GM12878 (cell line): ENCODE data around the gene PDZD7. TPM values are rescaled to one million over a fixed set of nuclear protein-coding genes. Genes with fewer than 3 reads are reported as not detected.

Experiments used
- ATAC-seq: fragments of 200-7000 bp; cut with Tn5 transposase; 3 replicates; pipeline ENCODE4 v1.9.1; 2020; ENCODE audit warnings: mild to moderate bottlenecking, moderate library complexity
- BruUV-seq: library from RNA; stranded (reverse); fragments of 400-500 nt; replicated peaks from 2 replicates; lab custom pipeline; 2021; lab: Mats Ljungman, UMichigan
- CTCF ChIA-PET: fragments of 300-600 bp; sonication (Branson Sonifier 250); formaldehyde crosslinking; extraction: SDS; loops from one replicate; lab custom pipeline; 2021; ENCODE audit warnings: inconsistent platforms; lab: Yijun Ruan, JAX
- POLR2A ChIA-PET: fragments of 350-600 bp; formaldehyde crosslinking; extraction: SDS; loops from one replicate; lab custom pipeline; 2021; ENCODE audit warnings: inconsistent platforms; lab: Charles Lee
- RAD21 ChIA-PET: fragments of 300-600 bp; sonication (Branson Sonifier 250); formaldehyde crosslinking; loops from one replicate; lab custom pipeline; 2023; ENCODE audit warnings: antibody characterized with exemption; ENCODE audit not compliant: unreplicated experiment; lab: Charles Lee
- SMC1A ChIA-PET: fragments of 300-600 bp; sonication (Branson Sonifier 250); formaldehyde crosslinking; loops from one replicate; lab custom pipeline; 2023; ENCODE audit not compliant: unreplicated experiment, uncharacterized antibody; lab: Charles Lee
- DNase-seq: peaks from one replicate; pipeline ENCODE4 v3.0.0-alpha.2; 2011; ENCODE audit warnings: low read depth, low spot score
- FAIRE-seq: peaks from 3 replicates; lab custom pipeline; 2011; peaks lifted over from hg19 to GRCh38; lab: Jason Lieb, UNC
- H2AFZ ChIP-seq: 2 replicates; pipeline ENCODE4 v1.6.0; 2011; ENCODE audit warnings: low read depth, low read length, control low read depth; ENCODE audit not compliant: control insufficient read depth
- H3K27ac ChIP-seq: 2 replicates; pipeline ENCODE4 v1.5.1; 2011; ENCODE audit warnings: control low read depth; ENCODE audit not compliant: control insufficient read depth, insufficient read depth
- H3K27me3 ChIP-seq, 2 experiments: replicated peaks in 1 of 2; 2 replicates each; pipeline versions ENCODE4 v1.6.0 to v1.6.1; 2011; ENCODE audit warnings: low read length in 1 of 2; ENCODE audit not compliant: control insufficient read depth in 2 of 2, insufficient read depth in 2 of 2
- H3K36me3 ChIP-seq, 2 experiments: 2 replicates each; pipeline ENCODE4 v1.5.1; 2011; ENCODE audit warnings: low read length in 1 of 2; ENCODE audit not compliant: control insufficient read depth in 2 of 2, insufficient read depth in 2 of 2
- H3K4me1 ChIP-seq: 2 replicates; pipeline ENCODE4 v1.6.1; 2011; ENCODE audit warnings: mild to moderate bottlenecking, low read length, moderate library complexity, mixed read lengths; ENCODE audit not compliant: control insufficient read depth, insufficient read depth
- H3K4me2 ChIP-seq: 2 replicates; pipeline ENCODE4 v1.6.0; 2011; ENCODE audit warnings: control low read depth; ENCODE audit not compliant: control insufficient read depth, insufficient read depth
- H3K4me3 ChIP-seq: fragments of 200-600 bp; sonication (generic); 2 replicates; pipeline ENCODE4 v1.5.1; 2016
- H3K79me2 ChIP-seq: 2 replicates; pipeline ENCODE4 v1.6.0; 2011; ENCODE audit warnings: low read length; ENCODE audit not compliant: control insufficient read depth, insufficient read depth
- H3K9ac ChIP-seq: 2 replicates; pipeline ENCODE4 v1.8.0; 2011; ENCODE audit warnings: low read length, control low read depth, mixed read lengths; ENCODE audit not compliant: control insufficient read depth, insufficient read depth
- H3K9me3 ChIP-seq: replicated peaks from 3 replicates; pipeline ENCODE4 v1.5.1; 2011; ENCODE audit warnings: mild to moderate bottlenecking, low read length; ENCODE audit not compliant: control insufficient read depth, insufficient read depth
- H4K20me1 ChIP-seq: 2 replicates; pipeline ENCODE4 v1.6.0; 2011; ENCODE audit not compliant: control insufficient read depth, insufficient read depth
- SMC3 ChIP-seq: IDR thresholded peaks from 2 replicates; pipeline ENCODE4 v1.6.1; 2011; ENCODE audit warnings: low read length, improper control_type of control experiment, borderline replicate concordance
- WGBS: methylation state at CpG from one replicate; pipeline ENCODE4 v1.1.6; 2016; ENCODE audit warnings: low lambda C conversion rate; ENCODE audit not compliant: insufficient replicate concordance, insufficient coverage; ENCODE audit errors: missing lambda C conversion rate; 5-methylcytosine and 5-hydroxymethylcytosine counted together
- in situ Hi-C: fragments of 300-500 bp; cut with MboI; formaldehyde crosslinking; loops from 9 replicates; pipeline ENCODE4 v1.14.3; 2018; ENCODE audit warnings: mixed read lengths
- intact Hi-C: fragments of 100-400 bp; cut with micrococcal nuclease; formaldehyde crosslinking; loops from one replicate; pipeline ENCODE4 v1.14.2; 2022; ENCODE audit not compliant: unreplicated experiment
- polyA plus RNA-seq, 11 experiments: library from polyadenylated mRNA; depleted of rRNA in 4 of 11; unstranded in 6 of 11; stranded (reverse) in 5 of 11; fragments of >200 nt; fragmentation: Nextera tagmentation in 4 of 11; fragmentation: Illumina TruSeq in 1 of 11; extraction: Ambion mirVana in 4 of 11; extraction: Trizol in 1 of 11; gene quantifications; 1 replicate in 1 of 11; 2 replicates in 10 of 11; pipeline versions ENCODE4 v1.2.1 to v1.2.3, GENCODE V29; 2011 to 2016; ENCODE audit warnings: inconsistent platforms in 2 of 11, missing spikeins in 2 of 11, low read depth in 1 of 11
- total RNA-seq, 4 experiments: library from RNA; depleted of rRNA in 3 of 4; stranded (reverse); fragments of >200 nt in 3 of 4; fragmentation: Illumina TruSeq in 1 of 4; extraction: Trizol in 1 of 4; gene quantifications; 2 replicates each; pipeline versions ENCODE4 v1.2.1 to v1.2.3, GENCODE V29; 2013 to 2021
- TF ChIP-seq, protein P1 (sequence below): IDR thresholded peaks from 2 replicates; pipeline ENCODE4 v1.6.1; 2012; ENCODE audit warnings: improper control_type of control experiment, low read depth, low read length; ENCODE audit not compliant: insufficient replicate concordance

The PDZD7 gene
- total and polyA plus RNA-seq, 10 of the 15 experiments (the other 5 are each of a cell fraction or from before 2014, with no cell fraction given) = 0.01 to 0.20 (median 0.03) TPM; not detected in 7

DNA sequence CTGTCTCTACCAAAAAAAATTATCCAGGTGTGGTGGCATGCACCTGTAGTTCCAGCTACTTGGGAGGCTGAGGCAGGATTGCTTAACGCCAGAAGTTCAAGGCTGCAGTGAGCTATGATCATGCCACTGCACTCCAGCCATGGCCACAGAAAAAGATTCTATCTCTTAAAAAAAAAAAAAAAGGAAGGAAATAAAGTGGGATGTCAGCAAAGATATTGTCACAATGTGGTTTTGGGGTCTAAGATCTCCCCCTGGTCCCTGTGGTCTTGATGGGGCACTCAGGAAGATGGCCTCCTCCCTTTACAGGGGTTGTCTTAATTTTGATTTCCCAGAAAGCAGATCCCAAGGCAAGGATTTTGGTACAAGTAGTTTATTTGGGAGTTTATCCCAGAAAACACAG is 23.4 kb upstream of the PDZD7 start:
- H3K27me3 ChIP-seq = no peaks in the 10 kb centered on the region
- CTCF ChIA-PET = interaction anchor here (0.6 to 24.4 kb wide), 3 partner anchors 5 to 146 kb away, joined by 3 to 885 read pairs (median 885); partner anchors contain the start of gene KAZALD1
- no peak overlapping the region for H2AFZ ChIP-seq
- intact Hi-C loops (no loop called here), in situ Hi-C loops (no loop called here)
- no peak for ATAC-seq
- POLR2A ChIA-PET = no interaction called here
- H3K4me1 ChIP-seq = peaks cover 8% of the 10 kb centered on the region
- TF ChIP-seq, protein P1, sequence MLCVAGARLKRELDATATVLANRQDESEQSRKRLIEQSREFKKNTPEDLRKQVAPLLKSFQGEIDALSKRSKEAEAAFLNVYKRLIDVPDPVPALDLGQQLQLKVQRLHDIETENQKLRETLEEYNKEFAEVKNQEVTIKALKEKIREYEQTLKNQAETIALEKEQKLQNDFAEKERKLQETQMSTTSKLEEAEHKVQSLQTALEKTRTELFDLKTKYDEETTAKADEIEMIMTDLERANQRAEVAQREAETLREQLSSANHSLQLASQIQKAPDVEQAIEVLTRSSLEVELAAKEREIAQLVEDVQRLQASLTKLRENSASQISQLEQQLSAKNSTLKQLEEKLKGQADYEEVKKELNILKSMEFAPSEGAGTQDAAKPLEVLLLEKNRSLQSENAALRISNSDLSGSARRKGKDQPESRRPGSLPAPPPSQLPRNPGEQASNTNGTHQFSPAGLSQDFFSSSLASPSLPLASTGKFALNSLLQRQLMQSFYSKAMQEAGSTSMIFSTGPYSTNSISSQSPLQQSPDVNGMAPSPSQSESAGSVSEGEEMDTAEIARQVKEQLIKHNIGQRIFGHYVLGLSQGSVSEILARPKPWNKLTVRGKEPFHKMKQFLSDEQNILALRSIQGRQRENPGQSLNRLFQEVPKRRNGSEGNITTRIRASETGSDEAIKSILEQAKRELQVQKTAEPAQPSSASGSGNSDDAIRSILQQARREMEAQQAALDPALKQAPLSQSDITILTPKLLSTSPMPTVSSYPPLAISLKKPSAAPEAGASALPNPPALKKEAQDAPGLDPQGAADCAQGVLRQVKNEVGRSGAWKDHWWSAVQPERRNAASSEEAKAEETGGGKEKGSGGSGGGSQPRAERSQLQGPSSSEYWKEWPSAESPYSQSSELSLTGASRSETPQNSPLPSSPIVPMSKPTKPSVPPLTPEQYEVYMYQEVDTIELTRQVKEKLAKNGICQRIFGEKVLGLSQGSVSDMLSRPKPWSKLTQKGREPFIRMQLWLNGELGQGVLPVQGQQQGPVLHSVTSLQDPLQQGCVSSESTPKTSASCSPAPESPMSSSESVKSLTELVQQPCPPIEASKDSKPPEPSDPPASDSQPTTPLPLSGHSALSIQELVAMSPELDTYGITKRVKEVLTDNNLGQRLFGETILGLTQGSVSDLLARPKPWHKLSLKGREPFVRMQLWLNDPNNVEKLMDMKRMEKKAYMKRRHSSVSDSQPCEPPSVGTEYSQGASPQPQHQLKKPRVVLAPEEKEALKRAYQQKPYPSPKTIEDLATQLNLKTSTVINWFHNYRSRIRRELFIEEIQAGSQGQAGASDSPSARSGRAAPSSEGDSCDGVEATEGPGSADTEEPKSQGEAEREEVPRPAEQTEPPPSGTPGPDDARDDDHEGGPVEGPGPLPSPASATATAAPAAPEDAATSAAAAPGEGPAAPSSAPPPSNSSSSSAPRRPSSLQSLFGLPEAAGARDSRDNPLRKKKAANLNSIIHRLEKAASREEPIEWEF = no peak
- TF ChIP-seq SMC3 = no peak
- FAIRE-seq = no peak
- no peak overlapping the region for H3K27ac ChIP-seq
- no peak for DNase-seq
- H3K4me3 ChIP-seq = no peak overlapping the region
- no peaks in the 10 kb centered on the region for H4K20me1 ChIP-seq
- WGBS = 100% methylated on average over 1 of the region's 1 CpG
- RAD21 ChIA-PET = no interaction called here
- H3K9me3 ChIP-seq = no peaks in the 10 kb centered on the region
- SMC1A ChIA-PET = interaction anchor here (1.5 to 4.0 kb wide), 2 partner anchors 12 to 13 kb away, joined by 5 to 45 read pairs; no protein-coding TSS in a partner anchor
- no peaks in the 10 kb centered on the region for H3K36me3 ChIP-seq
- no peak overlapping the region for H3K9ac ChIP-seq
- peaks cover 8% of the 10 kb centered on the region for H3K79me2 ChIP-seq
- BruUV-seq = no TSS peak
- H3K4me2 ChIP-seq = no peak overlapping the region
